Stimulated activated CD4-positive, alpha-beta T cell treated with anti-CD3 and anti-CD28 coated beads, Interleukin-12 subunit alpha, Interleukin-12 subunit beta, amount 100 ng/mL, for 24 hours (primary cell): Measurements from ENCODE around the gene ATM.

ENCODE experiments used
- DNase-seq, 2 experiments: peaks; one replicate each; pipeline ENCODE4 v3.0.0-alpha.2; 2020; ENCODE audit warnings: low read depth in 2 of 2

ATM gene, protein sequence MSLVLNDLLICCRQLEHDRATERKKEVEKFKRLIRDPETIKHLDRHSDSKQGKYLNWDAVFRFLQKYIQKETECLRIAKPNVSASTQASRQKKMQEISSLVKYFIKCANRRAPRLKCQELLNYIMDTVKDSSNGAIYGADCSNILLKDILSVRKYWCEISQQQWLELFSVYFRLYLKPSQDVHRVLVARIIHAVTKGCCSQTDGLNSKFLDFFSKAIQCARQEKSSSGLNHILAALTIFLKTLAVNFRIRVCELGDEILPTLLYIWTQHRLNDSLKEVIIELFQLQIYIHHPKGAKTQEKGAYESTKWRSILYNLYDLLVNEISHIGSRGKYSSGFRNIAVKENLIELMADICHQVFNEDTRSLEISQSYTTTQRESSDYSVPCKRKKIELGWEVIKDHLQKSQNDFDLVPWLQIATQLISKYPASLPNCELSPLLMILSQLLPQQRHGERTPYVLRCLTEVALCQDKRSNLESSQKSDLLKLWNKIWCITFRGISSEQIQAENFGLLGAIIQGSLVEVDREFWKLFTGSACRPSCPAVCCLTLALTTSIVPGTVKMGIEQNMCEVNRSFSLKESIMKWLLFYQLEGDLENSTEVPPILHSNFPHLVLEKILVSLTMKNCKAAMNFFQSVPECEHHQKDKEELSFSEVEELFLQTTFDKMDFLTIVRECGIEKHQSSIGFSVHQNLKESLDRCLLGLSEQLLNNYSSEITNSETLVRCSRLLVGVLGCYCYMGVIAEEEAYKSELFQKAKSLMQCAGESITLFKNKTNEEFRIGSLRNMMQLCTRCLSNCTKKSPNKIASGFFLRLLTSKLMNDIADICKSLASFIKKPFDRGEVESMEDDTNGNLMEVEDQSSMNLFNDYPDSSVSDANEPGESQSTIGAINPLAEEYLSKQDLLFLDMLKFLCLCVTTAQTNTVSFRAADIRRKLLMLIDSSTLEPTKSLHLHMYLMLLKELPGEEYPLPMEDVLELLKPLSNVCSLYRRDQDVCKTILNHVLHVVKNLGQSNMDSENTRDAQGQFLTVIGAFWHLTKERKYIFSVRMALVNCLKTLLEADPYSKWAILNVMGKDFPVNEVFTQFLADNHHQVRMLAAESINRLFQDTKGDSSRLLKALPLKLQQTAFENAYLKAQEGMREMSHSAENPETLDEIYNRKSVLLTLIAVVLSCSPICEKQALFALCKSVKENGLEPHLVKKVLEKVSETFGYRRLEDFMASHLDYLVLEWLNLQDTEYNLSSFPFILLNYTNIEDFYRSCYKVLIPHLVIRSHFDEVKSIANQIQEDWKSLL (N-terminal part only)

DNA sequence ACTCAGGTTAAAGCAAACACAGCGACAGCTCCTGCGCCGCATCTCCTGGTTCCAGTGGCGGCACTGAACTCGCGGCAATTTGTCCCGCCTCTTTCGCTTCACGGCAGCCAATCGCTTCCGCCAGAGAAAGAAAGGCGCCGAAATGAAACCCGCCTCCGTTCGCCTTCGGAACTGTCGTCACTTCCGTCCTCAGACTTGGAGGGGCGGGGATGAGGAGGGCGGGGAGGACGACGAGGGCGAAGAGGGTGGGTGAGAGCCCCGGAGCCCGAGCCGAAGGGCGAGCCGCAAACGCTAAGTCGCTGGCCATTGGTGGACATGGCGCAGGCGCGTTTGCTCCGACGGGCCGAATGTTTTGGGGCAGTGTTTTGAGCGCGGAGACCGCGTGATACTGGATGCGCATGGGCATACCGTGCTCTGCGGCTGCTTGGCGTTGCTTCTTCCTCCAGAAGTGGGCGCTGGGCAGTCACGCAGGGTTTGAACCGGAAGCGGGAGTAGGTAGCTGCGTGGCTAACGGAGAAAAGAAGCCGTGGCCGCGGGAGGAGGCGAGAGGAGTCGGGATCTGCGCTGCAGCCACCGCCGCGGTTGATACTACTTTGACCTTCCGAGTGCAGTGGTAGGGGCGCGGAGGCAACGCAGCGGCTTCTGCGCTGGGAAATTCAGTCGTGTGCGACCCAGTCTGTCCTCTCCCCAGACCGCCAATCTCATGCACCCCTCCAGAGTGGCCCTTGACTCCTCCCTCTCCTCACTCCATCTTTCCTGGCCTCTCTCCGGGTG is at the start of gene ATM, which contains the start of gene NPAT:
Gene ATM, plus strand, starts transcription at position 494 of the 774 bp plus-strand sequence. CDS start 4,558 bp downstream, outside the sequence.
Gene NPAT, minus strand, starts transcription at position 65 of the 774 bp plus-strand sequence. CDS start 102 bp downstream, outside the sequence.
- DNase-seq, result peak; percentile 95 to 97

- no peak for DNase-seq
Observed at GRCh38 chr11:108177570-108177969, 45.3 kb upstream of the ATM start.

GRCh38 chr11:108193725-108194124 is 29.1 kb upstream of the ATM start:
- DNase-seq, result no peak

DNA sequence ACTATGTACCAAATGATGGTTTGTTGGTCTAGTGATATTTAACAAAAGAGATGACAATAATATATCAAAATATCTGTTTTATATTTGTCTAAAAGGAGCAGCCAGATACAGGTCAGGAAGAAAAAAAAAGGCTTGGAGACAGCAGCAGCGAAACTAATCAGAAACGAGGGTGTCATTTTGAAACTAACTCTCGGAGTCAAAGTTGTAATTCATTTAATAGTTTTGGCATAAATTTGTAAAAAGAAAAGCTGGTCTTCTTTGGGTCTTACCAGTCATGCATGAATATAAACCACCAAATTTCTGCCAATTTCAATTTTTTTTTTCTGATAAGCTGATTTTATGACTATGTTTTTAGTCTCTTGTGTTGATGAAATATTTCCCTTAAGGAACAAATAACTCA is 26.0 kb upstream of the ATM start:
- DNase-seq, result no peak

DNA sequence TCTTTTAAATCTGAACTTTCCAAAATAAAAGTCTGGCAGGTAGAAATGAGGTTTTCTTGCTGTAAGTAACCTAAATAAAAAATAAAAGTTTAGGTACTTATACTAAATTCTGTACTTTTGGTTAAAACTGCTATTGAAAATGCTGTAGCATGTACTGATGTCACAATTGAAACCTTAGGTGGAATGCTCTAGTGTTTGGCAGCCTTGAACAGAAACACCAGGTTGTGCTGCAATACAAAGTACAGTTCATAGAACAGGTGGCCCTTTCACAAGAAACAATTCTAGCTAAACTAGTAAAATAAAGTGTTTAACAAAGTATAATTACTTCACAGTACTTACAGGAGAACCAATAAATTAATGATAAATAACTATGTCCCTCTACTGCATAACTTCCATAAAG is 25.5 kb upstream of the ATM start:
- no peak for DNase-seq

- DNase-seq, result no peak
Observed at GRCh38 chr11:108198833-108199232, 24.0 kb upstream of the ATM start.

DNA sequence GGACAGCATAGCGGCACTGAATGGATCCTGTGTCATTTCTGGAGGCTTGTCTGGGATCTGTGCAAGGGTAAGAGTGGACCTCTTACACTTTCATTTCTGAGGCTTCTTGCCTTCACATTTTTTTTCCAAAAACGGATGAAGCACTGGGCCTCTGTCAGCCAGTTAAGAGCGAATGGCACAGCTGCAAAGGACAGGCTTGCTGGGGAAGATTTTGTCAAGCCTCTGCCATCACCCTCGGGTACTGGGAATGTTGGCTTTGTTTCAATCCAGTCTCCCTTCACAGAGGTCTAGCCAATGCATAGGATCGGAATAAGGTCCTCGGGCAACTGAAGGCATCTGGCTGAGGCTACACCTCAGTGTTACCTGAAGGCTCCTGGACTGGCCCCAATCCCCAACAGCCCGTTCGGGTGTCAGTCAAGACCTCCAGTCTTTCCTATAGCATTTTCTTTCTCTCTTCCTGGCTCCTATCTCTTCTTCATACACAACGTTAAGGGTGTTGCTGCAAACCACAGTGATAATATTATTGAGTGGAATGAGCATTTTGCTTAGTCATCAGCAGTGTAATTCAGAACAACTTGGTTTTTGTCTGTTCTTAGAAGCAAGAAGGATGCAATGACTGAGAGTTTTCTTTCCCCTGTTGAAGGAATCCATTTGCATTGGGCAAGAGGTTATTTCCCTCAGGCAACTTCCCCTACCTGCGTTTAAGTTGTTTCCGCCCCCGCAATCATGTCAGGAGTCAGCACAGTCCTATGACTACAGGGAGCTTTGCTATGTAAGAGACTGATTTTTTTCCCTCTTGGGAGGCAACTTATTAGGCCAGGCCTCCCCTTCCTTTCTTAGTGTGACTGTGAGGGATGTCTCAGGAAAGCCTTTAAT is 23.2 kb upstream of the ATM start:
- DNase-seq, result peak; percentile 56 to 63

DNA sequence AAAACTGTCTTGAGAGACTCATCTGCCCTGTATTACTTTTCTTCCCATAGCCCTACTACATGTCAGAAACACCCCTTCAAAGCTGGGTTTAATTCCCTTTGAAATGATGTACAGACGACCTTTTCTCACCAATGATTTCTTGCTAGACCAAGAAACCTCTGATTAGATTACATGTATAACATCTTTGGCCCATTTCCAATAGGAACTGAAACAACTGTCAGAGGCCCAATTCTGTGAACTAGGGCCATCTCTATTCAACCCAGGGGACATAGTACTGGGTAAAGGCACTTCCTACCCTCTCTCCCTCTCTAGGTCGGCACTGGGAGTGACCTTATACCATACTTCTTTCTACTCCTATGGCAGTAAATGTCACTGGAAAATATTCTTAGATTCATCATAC is 19.8 kb upstream of the ATM start:
- no peak for DNase-seq

- DNase-seq, result no peak
Observed at GRCh38 chr11:108204376-108204775, 18.5 kb upstream of the ATM start.

- no peak for DNase-seq
Observed at GRCh38 chr11:108204929-108205499, 17.9 kb upstream of the ATM start.

DNA sequence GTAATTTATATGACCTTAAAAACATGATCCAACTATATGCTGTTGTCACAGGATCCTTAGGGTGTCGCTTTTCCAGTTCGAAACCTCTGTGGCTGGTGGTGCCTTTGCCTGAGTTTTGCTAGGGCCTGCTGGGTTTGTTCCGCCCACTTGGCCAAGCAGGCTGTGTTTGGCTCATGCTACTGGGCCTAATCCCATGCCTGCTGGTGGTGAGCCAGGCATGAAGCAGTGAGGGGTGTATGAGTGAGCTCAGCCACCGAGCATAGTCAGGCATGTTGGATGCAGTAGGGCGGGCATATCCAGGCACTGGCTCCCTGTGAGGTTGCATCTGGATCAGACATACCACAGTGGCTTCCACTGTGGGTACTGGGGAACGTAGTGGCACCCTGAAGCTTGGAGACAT is 16.7 kb upstream of the ATM start:
- DNase-seq, result no peak

DNA sequence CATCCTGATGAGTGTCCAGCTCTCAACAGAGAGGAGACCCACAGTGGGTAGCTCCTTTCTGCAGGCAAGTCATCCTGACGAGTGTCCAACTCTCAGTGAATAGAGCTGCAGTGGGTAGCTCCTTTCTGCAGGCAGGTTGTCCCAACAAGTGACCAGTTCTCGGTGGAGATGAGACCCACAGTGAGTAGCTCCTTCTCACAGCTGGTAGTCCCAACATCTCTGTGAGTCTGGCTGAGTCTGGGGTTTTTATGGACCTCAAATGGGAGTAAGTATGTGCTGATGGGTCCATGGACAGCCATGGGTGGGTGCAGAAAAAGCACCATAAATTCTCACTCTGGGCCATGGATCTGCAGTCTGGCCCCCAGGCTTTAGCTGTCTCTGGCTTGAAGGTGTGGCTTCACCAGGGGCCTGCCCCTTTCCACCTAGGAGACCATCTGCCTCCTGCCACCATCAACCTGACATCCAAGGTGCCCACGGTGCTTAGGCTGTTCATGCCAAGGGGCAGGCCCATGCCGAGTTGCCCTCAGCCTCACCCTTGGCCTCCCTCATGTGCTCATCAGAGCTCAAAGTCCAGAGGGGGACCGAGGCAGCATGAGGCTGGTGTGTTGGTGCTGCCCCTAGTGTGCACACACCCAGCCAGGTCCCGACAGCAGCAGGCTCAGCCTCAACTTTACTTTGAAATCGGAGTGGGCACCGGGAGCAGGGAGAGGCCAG is 15.7 kb upstream of the ATM start:
- no peak for DNase-seq

DNA sequence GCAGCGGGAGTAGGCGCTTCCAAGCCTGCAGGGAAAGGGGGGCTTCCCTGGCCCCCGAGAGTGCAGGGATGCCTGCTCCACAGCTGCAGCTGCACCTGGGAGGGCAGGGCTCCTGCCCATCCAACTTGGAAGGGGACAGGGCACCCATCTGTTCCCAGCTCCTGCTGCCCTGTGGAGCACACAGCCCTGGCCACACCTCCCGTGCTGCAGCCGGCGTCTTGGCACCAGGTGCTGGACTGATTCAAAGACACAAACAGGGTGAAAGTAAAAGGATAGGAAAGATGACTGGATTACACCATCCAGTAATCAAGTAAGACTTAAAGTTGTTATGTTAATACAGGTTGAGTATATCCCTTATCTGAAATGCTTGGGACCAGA is 15.2 kb upstream of the ATM start:
- DNase-seq, result no peak

DNA sequence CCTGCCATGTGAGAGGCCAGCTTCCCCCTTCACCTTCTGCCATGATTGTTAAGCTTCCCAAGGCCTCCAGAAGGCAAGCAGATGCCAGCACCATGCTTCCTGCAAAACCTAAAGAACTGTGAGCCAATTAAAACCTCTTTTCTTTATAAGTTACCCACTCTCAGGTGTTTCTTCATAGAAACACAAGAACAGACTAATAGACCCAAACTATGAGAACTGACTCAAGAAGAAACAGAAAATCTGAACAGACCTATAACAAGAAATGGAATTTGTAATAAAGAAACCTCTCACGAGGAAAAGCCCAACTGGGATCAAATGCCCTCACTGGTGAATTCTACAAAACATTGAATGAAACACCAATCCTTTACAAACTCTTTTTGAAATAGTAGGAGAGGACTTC is 12.4 kb upstream of the ATM start:
- no peak for DNase-seq

DNA sequence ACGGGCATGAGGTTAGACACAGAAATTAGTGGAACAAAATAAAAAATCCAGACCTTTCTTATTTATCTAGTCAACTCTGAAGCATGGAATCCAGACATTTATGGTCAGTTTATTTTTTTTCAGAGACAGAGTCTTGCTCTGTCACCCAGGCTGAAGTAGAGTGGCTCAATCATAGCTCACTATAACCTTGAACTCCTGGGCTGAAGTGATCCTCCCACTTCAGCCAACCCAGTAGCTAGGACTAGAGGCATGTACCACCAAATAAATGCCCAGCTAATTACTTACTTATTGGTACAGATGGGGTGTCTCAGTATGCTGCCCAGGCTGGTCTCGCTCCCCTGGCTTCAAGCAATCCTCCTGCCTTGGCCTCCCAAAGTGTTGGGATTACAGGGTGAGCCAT is 9.1 kb upstream of the ATM start:
- DNase-seq, result no peak

DNA sequence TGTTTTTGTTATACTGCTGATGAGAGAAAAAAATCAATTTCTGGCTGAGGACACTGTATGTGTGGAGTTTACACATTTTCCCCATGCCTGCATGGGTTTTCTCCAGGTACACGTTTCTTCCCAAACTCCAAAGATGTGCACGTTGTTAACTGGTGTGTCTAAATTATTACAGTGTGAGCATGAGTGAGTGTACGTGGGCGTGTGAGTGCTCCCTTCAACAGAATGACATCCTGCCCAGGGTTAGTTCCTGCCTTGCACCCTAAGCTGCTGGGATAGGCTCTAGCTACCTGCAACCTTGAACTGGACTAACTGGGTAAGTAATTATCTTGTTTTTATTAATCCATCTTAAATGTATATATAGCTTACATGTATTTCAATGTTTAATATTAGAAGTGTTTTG is 5.9 kb upstream of the ATM start:
- no peak for DNase-seq

GRCh38 chr11:108218455-108218854 is 4.4 kb upstream of the ATM start:
- no peak for DNase-seq

GRCh38 chr11:108218912-108219783 is 3.7 kb upstream of the ATM start:
- no peak for DNase-seq
